GM12878 (cell line): ENCODE results near the gene CNTN4. TPM values are rescaled to one million over a fixed set of nuclear protein-coding genes. Genes with fewer than 3 reads are reported as not detected.

Experiments used
- ATAC-seq: fragments of 200-7000 bp; cut with Tn5 transposase; 3 replicates; pipeline ENCODE4 v1.9.1; 2020; ENCODE audit warnings: mild to moderate bottlenecking, moderate library complexity
- BruUV-seq: library from RNA; stranded (reverse); fragments of 400-500 nt; replicated peaks from 2 replicates; lab custom pipeline; 2021; lab: Mats Ljungman, UMichigan
- CTCF ChIA-PET: fragments of 300-600 bp; sonication (Branson Sonifier 250); formaldehyde crosslinking; extraction: SDS; loops from one replicate; lab custom pipeline; 2021; ENCODE audit warnings: inconsistent platforms; lab: Yijun Ruan, JAX
- POLR2A ChIA-PET: fragments of 350-600 bp; formaldehyde crosslinking; extraction: SDS; loops from one replicate; lab custom pipeline; 2021; ENCODE audit warnings: inconsistent platforms; lab: Charles Lee
- RAD21 ChIA-PET: fragments of 300-600 bp; sonication (Branson Sonifier 250); formaldehyde crosslinking; loops from one replicate; lab custom pipeline; 2023; ENCODE audit warnings: antibody characterized with exemption; ENCODE audit not compliant: unreplicated experiment; lab: Charles Lee
- SMC1A ChIA-PET: fragments of 300-600 bp; sonication (Branson Sonifier 250); formaldehyde crosslinking; loops from one replicate; lab custom pipeline; 2023; ENCODE audit not compliant: unreplicated experiment, uncharacterized antibody; lab: Charles Lee
- DNase-seq: peaks from one replicate; pipeline ENCODE4 v3.0.0-alpha.2; 2011; ENCODE audit warnings: low read depth, low spot score
- FAIRE-seq: peaks from 3 replicates; lab custom pipeline; 2011; peaks lifted over from hg19 to GRCh38; lab: Jason Lieb, UNC
- H2AFZ ChIP-seq: 2 replicates; pipeline ENCODE4 v1.6.0; 2011; ENCODE audit warnings: low read depth, low read length, control low read depth; ENCODE audit not compliant: control insufficient read depth
- H3K27ac ChIP-seq: 2 replicates; pipeline ENCODE4 v1.5.1; 2011; ENCODE audit warnings: control low read depth; ENCODE audit not compliant: control insufficient read depth, insufficient read depth
- H3K27me3 ChIP-seq, 2 experiments: replicated peaks in 1 of 2; 2 replicates each; pipeline versions ENCODE4 v1.6.0 to v1.6.1; 2011; ENCODE audit warnings: low read length in 1 of 2; ENCODE audit not compliant: control insufficient read depth in 2 of 2, insufficient read depth in 2 of 2
- H3K36me3 ChIP-seq, 2 experiments: 2 replicates each; pipeline ENCODE4 v1.5.1; 2011; ENCODE audit warnings: low read length in 1 of 2; ENCODE audit not compliant: control insufficient read depth in 2 of 2, insufficient read depth in 2 of 2
- H3K4me1 ChIP-seq: 2 replicates; pipeline ENCODE4 v1.6.1; 2011; ENCODE audit warnings: mild to moderate bottlenecking, low read length, moderate library complexity, mixed read lengths; ENCODE audit not compliant: control insufficient read depth, insufficient read depth
- H3K4me2 ChIP-seq: 2 replicates; pipeline ENCODE4 v1.6.0; 2011; ENCODE audit warnings: control low read depth; ENCODE audit not compliant: control insufficient read depth, insufficient read depth
- H3K4me3 ChIP-seq: fragments of 200-600 bp; sonication (generic); 2 replicates; pipeline ENCODE4 v1.5.1; 2016
- H3K79me2 ChIP-seq: 2 replicates; pipeline ENCODE4 v1.6.0; 2011; ENCODE audit warnings: low read length; ENCODE audit not compliant: control insufficient read depth, insufficient read depth
- H3K9ac ChIP-seq: 2 replicates; pipeline ENCODE4 v1.8.0; 2011; ENCODE audit warnings: low read length, control low read depth, mixed read lengths; ENCODE audit not compliant: control insufficient read depth, insufficient read depth
- H3K9me3 ChIP-seq: replicated peaks from 3 replicates; pipeline ENCODE4 v1.5.1; 2011; ENCODE audit warnings: mild to moderate bottlenecking, low read length; ENCODE audit not compliant: control insufficient read depth, insufficient read depth
- H4K20me1 ChIP-seq: 2 replicates; pipeline ENCODE4 v1.6.0; 2011; ENCODE audit not compliant: control insufficient read depth, insufficient read depth
- ETV6 ChIP-seq, 2 experiments: fragments of 450-650 bp in 1 of 2; IDR thresholded peaks in 1 of 2; conservative IDR thresholded peaks in 1 of 2; 2 replicates each; pipeline ENCODE4 v1.6.1; 2014; ENCODE audit warnings: antibody characterized with exemption in 1 of 2, borderline replicate concordance in 1 of 2, low read depth in 1 of 2, mild to moderate bottlenecking in 1 of 2, moderate library complexity in 1 of 2
- FOS ChIP-seq: IDR thresholded peaks from 3 replicates; pipeline ENCODE4 v1.6.1; 2011; ENCODE audit warnings: borderline replicate concordance; ENCODE audit not compliant: insufficient read length; ENCODE audit errors: extremely low read depth
- HCFC1 ChIP-seq: fragments of 150-350 bp; IDR thresholded peaks from 2 replicates; pipeline ENCODE4 v1.6.1; 2014; ENCODE audit warnings: low read length
- MLLT1 ChIP-seq: fragments of 450-650 bp; IDR thresholded peaks from 2 replicates; pipeline ENCODE4 v1.6.1; 2016; ENCODE audit warnings: mild to moderate bottlenecking
- NR2C2 ChIP-seq: IDR thresholded peaks from 2 replicates; pipeline ENCODE4 v1.6.1; 2011; ENCODE audit warnings: borderline replicate concordance, low read depth; ENCODE audit not compliant: control insufficient read depth, insufficient read length
- PML ChIP-seq: IDR thresholded peaks from 2 replicates; pipeline ENCODE4 v1.6.1; 2012; ENCODE audit warnings: low read length, inconsistent platforms
- RB1 ChIP-seq: fragments of 450-650 bp; formaldehyde crosslinking; IDR thresholded peaks from 2 replicates; pipeline ENCODE4 v1.6.1; 2017; ENCODE audit warnings: mild to moderate bottlenecking, borderline replicate concordance
- RFX5 ChIP-seq: IDR thresholded peaks from 2 replicates; pipeline ENCODE4 v1.6.1; 2011; ENCODE audit warnings: low read depth, low read length, improper control_type of control experiment
- TCF7 ChIP-seq: IDR thresholded peaks from 2 replicates; pipeline ENCODE4 v1.6.1; 2014; ENCODE audit warnings: antibody characterized with exemption, borderline replicate concordance
- ZBED1 ChIP-seq: IDR thresholded peaks from 2 replicates; pipeline ENCODE4 v1.6.1; 2016; ENCODE audit warnings: borderline replicate concordance
- WGBS: methylation state at CpG from one replicate; pipeline ENCODE4 v1.1.6; 2016; ENCODE audit warnings: low lambda C conversion rate; ENCODE audit not compliant: insufficient replicate concordance, insufficient coverage; ENCODE audit errors: missing lambda C conversion rate; 5-methylcytosine and 5-hydroxymethylcytosine counted together
- in situ Hi-C: fragments of 300-500 bp; cut with MboI; formaldehyde crosslinking; loops from 9 replicates; pipeline ENCODE4 v1.14.3; 2018; ENCODE audit warnings: mixed read lengths
- intact Hi-C: fragments of 100-400 bp; cut with micrococcal nuclease; formaldehyde crosslinking; loops from one replicate; pipeline ENCODE4 v1.14.2; 2022; ENCODE audit not compliant: unreplicated experiment
- polyA plus RNA-seq, 11 experiments: library from polyadenylated mRNA; depleted of rRNA in 4 of 11; unstranded in 6 of 11; stranded (reverse) in 5 of 11; fragments of >200 nt; fragmentation: Nextera tagmentation in 4 of 11; fragmentation: Illumina TruSeq in 1 of 11; extraction: Ambion mirVana in 4 of 11; extraction: Trizol in 1 of 11; gene quantifications; 1 replicate in 1 of 11; 2 replicates in 10 of 11; pipeline versions ENCODE4 v1.2.1 to v1.2.3, GENCODE V29; 2011 to 2016; ENCODE audit warnings: inconsistent platforms in 2 of 11, missing spikeins in 2 of 11, low read depth in 1 of 11
- total RNA-seq, 4 experiments: library from RNA; depleted of rRNA in 3 of 4; stranded (reverse); fragments of >200 nt in 3 of 4; fragmentation: Illumina TruSeq in 1 of 4; extraction: Trizol in 1 of 4; gene quantifications; 2 replicates each; pipeline versions ENCODE4 v1.2.1 to v1.2.3, GENCODE V29; 2013 to 2021

Gene CNTN4
- total and polyA plus RNA-seq, 10 of the 15 experiments (the other 5 are each of a cell fraction or from before 2014, with no cell fraction given) = 0.05 to 0.43 (median 0.15) TPM; not detected in 1

GRCh38 chr3:2511356-2511755, 412.7 kb downstream of the CNTN4 start:
- CTCF ChIA-PET = no interaction called here
- no peaks in the 10 kb centered on the region; the same call in 2 of the 3 replicates for H3K9me3 ChIP-seq
- ATAC-seq = no peak

More at GRCh38 chr3:2511356-2511755, 412.7 kb downstream of the CNTN4 start:
- ChIA-PET SMC1A (interaction anchor here (0.9 to 1.3 kb wide), 2 partner anchors 12 to 179 kb away, joined by 3 read pairs; no protein-coding TSS in a partner anchor), POLR2A (interaction anchor here (1.0 kb wide), 1 partner anchor 24 kb away, joined by 3 read pairs; no protein-coding TSS in a partner anchor)
- 69% methylated on average over 10 of the region's 10 CpGs for WGBS
- no peak overlapping the region for H3K27ac ChIP-seq
- TF ChIP-seq PML = no peak
- no peak for TF ChIP-seq ZBED1
- no peak for TF ChIP-seq RB1
- no peak for TF ChIP-seq MLLT1
- no peak for TF ChIP-seq TCF7
- TF ChIP-seq RFX5 = no peak
- no peak for TF ChIP-seq ETV6 (conservative IDR thresholded peaks at IDR 0.05 in 1 of 2, IDR thresholded peaks at IDR 0.05 in 1 of 2; ENCODE audit: borderline replicate concordance in 1 of 2, low read depth in 1 of 2)
- no peak for TF ChIP-seq HCFC1
- TF ChIP-seq NR2C2 = no peak
- TF ChIP-seq FOS = no peak
- TF ChIP-seq, all 136 proteins: peak for 0
- Histone ChIP-seq H3K4me2 (no peak overlapping the region), H3K9ac (no peak overlapping the region), H3K36me3 (no peaks in the 10 kb centered on the region), H3K4me1 (no peaks in the 10 kb centered on the region; the same call in 1 of the 2 replicates), H3K27me3 (no peaks in the 10 kb centered on the region), H4K20me1 (no peaks in the 10 kb centered on the region), H3K4me3 (no peak overlapping the region), H3K79me2 (no peaks in the 10 kb centered on the region), H2AFZ (peak overlapping the region; percentile 35; the same call in 1 of the 2 replicates)
- no peak for FAIRE-seq
- intact Hi-C loops = no loop called here
- RAD21 ChIA-PET = no interaction called here
- BruUV-seq = no TSS peak
- in situ Hi-C loops = no loop called here
- DNase-seq = no peak
